HepG2 (cell line): Measurements from ENCODE around the gene ALDOA. TPM values are rescaled to one million over a fixed set of nuclear protein-coding genes. Genes with fewer than 3 reads are reported as not detected.

Source experiments
- ATM ChIP-seq: fragments of 450-650 bp; IDR thresholded peaks from 2 replicates; pipeline ENCODE4 v1.7.1; 2017; ENCODE audit warnings: mild to moderate bottlenecking, borderline replicate concordance
- ERF ChIP-seq: IDR thresholded peaks from 2 replicates; pipeline ENCODE4 v1.6.1; 2018; ENCODE audit warnings: missing biosample characterization, missing genetic modification reagents
- FOXK2 ChIP-seq: fragments of 450-650 bp; IDR thresholded peaks from 2 replicates; pipeline ENCODE4 v1.6.1; 2016
- GLMP ChIP-seq: sonication (generic); formaldehyde crosslinking; IDR thresholded peaks from 2 replicates; pipeline ENCODE4 v1.9.0; 2021; ENCODE audit warnings: missing genetic modification reagents, mild to moderate bottlenecking, borderline replicate concordance
- JUN ChIP-seq: sonication (generic); formaldehyde crosslinking; IDR thresholded peaks from 2 replicates; pipeline ENCODE4 v1.4.0; 2020; ENCODE audit warnings: mild to moderate bottlenecking, missing genetic modification reagents
- MEIS2 ChIP-seq: sonication (generic); formaldehyde crosslinking; IDR thresholded peaks from 2 replicates; pipeline ENCODE4 v1.9.0; 2021; ENCODE audit warnings: mild to moderate bottlenecking, missing genetic modification reagents
- PAWR ChIP-seq: sonication (generic); formaldehyde crosslinking; IDR thresholded peaks from 2 replicates; pipeline ENCODE4 v1.4.0; 2020; ENCODE audit warnings: missing genetic modification reagents, mild to moderate bottlenecking, borderline replicate concordance
- RBFOX2 ChIP-seq: fragments of 200-400 bp; formaldehyde crosslinking; IDR thresholded peaks from 2 replicates; pipeline ENCODE4 v1.6.1; 2017; ENCODE audit warnings: low read depth, mild to moderate bottlenecking, low read length
- SETDB1 ChIP-seq: sonication (generic); formaldehyde crosslinking; IDR thresholded peaks from 2 replicates; pipeline ENCODE4 v1.5.1; 2020; ENCODE audit warnings: missing genetic modification reagents, mild to moderate bottlenecking, borderline replicate concordance
- SP4 ChIP-seq: sonication (generic); formaldehyde crosslinking; IDR thresholded peaks from 2 replicates; pipeline ENCODE4 v1.8.1; 2023; ENCODE audit warnings: mild to moderate bottlenecking, missing genetic modification reagents
- SUZ12 ChIP-seq: fragments of 150-350 bp; IDR thresholded peaks from 2 replicates; pipeline ENCODE4 v1.6.1; 2014; ENCODE audit warnings: low read depth, low read length
- ZBTB1 ChIP-seq: sonication (generic); formaldehyde crosslinking; IDR thresholded peaks from 2 replicates; pipeline ENCODE4 v1.4.0; 2020; ENCODE audit warnings: missing genetic modification reagents, borderline replicate concordance
- ZBTB10 ChIP-seq: sonication (generic); formaldehyde crosslinking; IDR thresholded peaks from 2 replicates; pipeline ENCODE4 v1.4.0; 2020; ENCODE audit warnings: missing genetic modification reagents, borderline replicate concordance
- ZBTB2 ChIP-seq: sonication (generic); formaldehyde crosslinking; IDR thresholded peaks from 2 replicates; pipeline ENCODE4 v1.8.0; 2022; ENCODE audit warnings: low read depth, missing genetic modification reagents
- ZBTB20 ChIP-seq: sonication (generic); formaldehyde crosslinking; IDR thresholded peaks from 2 replicates; pipeline ENCODE4 v1.8.1; 2023; ENCODE audit warnings: missing genetic modification reagents, low read depth, mild to moderate bottlenecking, borderline replicate concordance
- ZBTB42 ChIP-seq: sonication (generic); formaldehyde crosslinking; IDR thresholded peaks from 2 replicates; pipeline ENCODE4 v1.5.0; 2020; ENCODE audit warnings: mild to moderate bottlenecking, missing genetic modification reagents
- ZNF160 ChIP-seq: sonication (generic); formaldehyde crosslinking; IDR thresholded peaks from 2 replicates; pipeline ENCODE4 v1.8.0; 2022; ENCODE audit warnings: mild to moderate bottlenecking, inconsistent platforms, missing genetic modification reagents
- ZNF251 ChIP-seq: sonication (generic); formaldehyde crosslinking; IDR thresholded peaks from 2 replicates; pipeline ENCODE4 v1.9.0; 2021; ENCODE audit warnings: mild to moderate bottlenecking, missing genetic modification reagents
- ZNF350 ChIP-seq: sonication (generic); formaldehyde crosslinking; IDR thresholded peaks from 2 replicates; pipeline ENCODE4 v1.4.0; 2020; ENCODE audit warnings: mild to moderate bottlenecking, low read depth, missing genetic modification reagents, borderline replicate concordance
- ZNF441 ChIP-seq: sonication (generic); formaldehyde crosslinking; IDR thresholded peaks from 2 replicates; pipeline ENCODE4 v1.7.0; 2021; ENCODE audit warnings: missing genetic modification reagents, borderline replicate concordance
- ZNF558 ChIP-seq: sonication (generic); formaldehyde crosslinking; IDR thresholded peaks from 2 replicates; pipeline ENCODE4 v1.9.0; 2022; ENCODE audit warnings: mild to moderate bottlenecking, missing genetic modification reagents, borderline replicate concordance
- ZNF629 ChIP-seq: sonication (generic); formaldehyde crosslinking; conservative IDR thresholded peaks from 2 replicates; pipeline ENCODE4 v1.5.0; 2020; ENCODE audit warnings: missing genetic modification reagents
- ZNF691 ChIP-seq: sonication (generic); formaldehyde crosslinking; IDR thresholded peaks from 2 replicates; pipeline ENCODE4 v1.4.0; 2020; ENCODE audit warnings: missing genetic modification reagents, low read depth, mild to moderate bottlenecking, borderline replicate concordance
- ZNF790 ChIP-seq: sonication (generic); formaldehyde crosslinking; IDR thresholded peaks from 2 replicates; pipeline ENCODE4 v1.8.0; 2022; ENCODE audit warnings: missing genetic modification reagents, mild to moderate bottlenecking, borderline replicate concordance
- polyA plus RNA-seq, 8 experiments: library from polyadenylated mRNA; depleted of rRNA in 3 of 8; stranded (reverse) in 7 of 8; unstranded in 1 of 8; fragments of >200 nt; fragmentation: Illumina TruSeq in 4 of 8; extraction: Trizol in 4 of 8; gene quantifications; 2 replicates each; pipeline versions ENCODE4 v1.2.1 to v1.2.3, GENCODE V29; 2011 to 2016; ENCODE audit warnings: low read depth in 4 of 8, missing spikeins in 1 of 8, mixed read lengths in 1 of 8; ENCODE audit not compliant: insufficient read depth in 1 of 8
- total RNA-seq, 5 experiments: library from RNA; depleted of rRNA; stranded (reverse); fragments of >200 nt; fragmentation: Illumina TruSeq; extraction: Trizol; gene quantifications; 2 replicates each; pipeline ENCODE4 v1.2.3, GENCODE V29; 2016; ENCODE audit warnings: low read depth in 1 of 5

Gene ALDOA
- total and polyA plus RNA-seq, 2 of the 13 experiments (the other 11 are each of a cell fraction or from before 2014, with no cell fraction given) = 925 to 1,884 TPM

GRCh38 chr16:30096105-30096861 is 30.7 kb downstream of the ALDOA start, which contains the start of gene YPEL3 (continued):
- TF ChIP-seq ZBTB42 (no peak), SUZ12 (no peak), PAWR (CRISPR knock-in tag) (no peak), GLMP (CRISPR knock-in tag) (no peak), FOXK2 (0 out of 2 replicates have a peak, but pooled peaks have one; percentile 18), ZNF558 (CRISPR knock-in tag) (no peak), SETDB1 (CRISPR knock-in tag) (no peak), ZNF691 (peak; percentile 93; the same call in 1 of the 2 replicates), ZNF441 (peak; percentile 21; the same call in 1 of the 2 replicates), ZNF629 (CRISPR knock-in tag) (no peak), JUN (0 out of 2 replicates have a peak, but pooled peaks have one; percentile 43), ZNF160 (peak; percentile 67; the same call in 1 of the 2 replicates), ZNF350 (peak; percentile 60; the same call in 1 of the 2 replicates), ZBTB2 (CRISPR knock-in tag) (peak; percentile 93), ZNF251 (CRISPR knock-in tag) (no peak), ERF (CRISPR knock-in tag) (peak; percentile 54; the same call in 1 of the 2 replicates), ZBTB20 (CRISPR knock-in tag) (peak; percentile 44; the same call in 1 of the 2 replicates), RBFOX2 (peak; percentile 81), SP4 (CRISPR knock-in tag) (peak; percentile 85), ZNF790 (no peak), MEIS2 (CRISPR knock-in tag) (peak; percentile 56), ZBTB1 (CRISPR knock-in tag) (no peak), ZBTB10 (no peak), ATM (no peak)
